GM12873 (cell line): ENCODE results near the gene BSX.

Experiments used
- TF ChIP-seq, protein P1 (sequence below): IDR thresholded peaks from 2 replicates; pipeline ENCODE4 v1.5.1; 2012; ENCODE audit warnings: low read depth, mild to moderate bottlenecking, moderate library complexity, low read length, control low read depth; ENCODE audit not compliant: insufficient read depth; ENCODE audit errors: missing control alignments

Gene BSX

GRCh38 chr11:122938557-122938956 lies 43.1 kb downstream of the BSX start:
- TF ChIP-seq, protein P1, sequence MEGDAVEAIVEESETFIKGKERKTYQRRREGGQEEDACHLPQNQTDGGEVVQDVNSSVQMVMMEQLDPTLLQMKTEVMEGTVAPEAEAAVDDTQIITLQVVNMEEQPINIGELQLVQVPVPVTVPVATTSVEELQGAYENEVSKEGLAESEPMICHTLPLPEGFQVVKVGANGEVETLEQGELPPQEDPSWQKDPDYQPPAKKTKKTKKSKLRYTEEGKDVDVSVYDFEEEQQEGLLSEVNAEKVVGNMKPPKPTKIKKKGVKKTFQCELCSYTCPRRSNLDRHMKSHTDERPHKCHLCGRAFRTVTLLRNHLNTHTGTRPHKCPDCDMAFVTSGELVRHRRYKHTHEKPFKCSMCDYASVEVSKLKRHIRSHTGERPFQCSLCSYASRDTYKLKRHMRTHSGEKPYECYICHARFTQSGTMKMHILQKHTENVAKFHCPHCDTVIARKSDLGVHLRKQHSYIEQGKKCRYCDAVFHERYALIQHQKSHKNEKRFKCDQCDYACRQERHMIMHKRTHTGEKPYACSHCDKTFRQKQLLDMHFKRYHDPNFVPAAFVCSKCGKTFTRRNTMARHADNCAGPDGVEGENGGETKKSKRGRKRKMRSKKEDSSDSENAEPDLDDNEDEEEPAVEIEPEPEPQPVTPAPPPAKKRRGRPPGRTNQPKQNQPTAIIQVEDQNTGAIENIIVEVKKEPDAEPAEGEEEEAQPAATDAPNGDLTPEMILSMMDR, result no peak

- TF ChIP-seq, protein P1, result no peak
Measured at GRCh38 chr11:122937983-122938382, 43.7 kb downstream of the BSX start.

GRCh38 chr11:122933416-122933815 lies 48.2 kb downstream of the BSX start:
- TF ChIP-seq, protein P1, result no peak

DNA sequence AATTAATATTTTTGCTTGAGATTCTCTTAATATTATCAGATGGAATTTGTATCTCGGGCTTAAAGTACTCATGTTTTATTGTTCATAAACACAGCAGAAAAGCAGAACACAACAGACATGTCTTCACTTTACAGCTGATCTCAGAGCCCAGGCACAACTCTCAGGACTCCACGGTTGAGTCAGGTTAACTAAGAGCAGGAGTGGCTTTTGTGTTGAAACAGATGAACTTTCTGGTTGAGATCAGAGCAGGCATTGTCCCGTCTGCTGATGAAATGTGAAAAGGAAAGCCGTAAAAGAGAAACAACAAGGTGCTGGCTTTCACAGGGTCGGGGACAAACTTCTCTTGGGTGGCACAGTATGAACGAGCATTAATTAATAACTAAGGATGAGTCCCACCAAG lies 50.1 kb downstream of the BSX start:
- TF ChIP-seq, protein P1, result no peak
